OCI-LY7 (cell line): ENCODE data around the gene DICER1.

Experiments
- EZH2phosphoT487 ChIP-seq: fragments of 200-600 bp; sonication (generic); IDR thresholded peaks from 2 replicates; pipeline ENCODE4 v1.6.1; 2018; ENCODE audit warnings: low read depth, borderline replicate concordance, mild to moderate bottlenecking, mixed run types, antibody characterized with exemption, low read length, moderate library complexity, mixed read lengths
- TF ChIP-seq, protein P1 (sequence below): fragments of 200-600 bp; sonication (generic); conservative IDR thresholded peaks from 2 replicates; pipeline ENCODE4 v1.5.1; 2014; ENCODE audit warnings: mild to moderate bottlenecking, antibody characterized with exemption, low read length, moderate library complexity, mixed read lengths

DNA sequence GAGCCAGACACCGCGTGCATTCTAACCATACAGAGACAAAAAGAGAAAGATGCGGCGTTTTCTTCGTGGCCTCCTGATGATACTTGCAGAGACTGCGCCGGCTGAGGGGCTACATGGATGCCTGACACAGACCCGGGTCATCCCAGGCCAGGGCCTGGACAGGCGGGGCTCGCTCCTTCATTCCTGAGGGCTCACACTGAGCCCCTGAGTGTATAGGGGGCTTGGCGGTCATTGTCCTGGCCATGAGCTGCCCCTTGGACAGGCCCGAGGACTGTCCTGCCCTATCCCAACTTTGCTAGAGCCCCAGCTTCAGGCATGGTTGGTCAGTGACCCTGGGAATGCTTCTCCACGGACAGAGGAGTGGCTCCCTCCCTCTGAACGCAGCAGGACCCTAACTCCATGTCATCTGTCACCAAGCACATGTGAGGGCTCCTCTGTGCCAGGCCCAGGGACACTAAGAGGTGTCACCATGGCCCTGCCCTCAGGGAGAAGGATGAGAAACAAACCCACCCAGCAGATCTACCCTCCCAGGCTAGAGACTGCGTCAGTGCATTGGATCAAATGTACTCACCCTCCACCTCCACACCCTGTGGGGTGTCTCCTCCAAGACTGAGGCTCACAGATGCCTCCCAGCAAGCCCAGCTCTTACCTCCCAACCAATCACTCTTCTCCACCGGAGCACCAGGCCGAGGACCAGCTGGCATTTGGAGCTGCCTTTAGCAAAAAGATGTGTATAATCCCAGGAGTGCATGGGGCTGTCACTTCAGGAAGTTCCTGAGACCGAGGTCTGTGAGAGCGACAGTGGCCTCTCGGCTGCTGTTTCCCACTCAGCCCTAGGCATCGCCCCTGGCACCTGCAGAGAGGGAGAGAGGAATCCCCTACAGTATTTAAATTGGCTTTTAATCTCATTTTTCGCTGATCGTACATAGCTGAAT is 102.7 kb downstream of the DICER1 start:
- TF ChIP-seq, protein P1, sequence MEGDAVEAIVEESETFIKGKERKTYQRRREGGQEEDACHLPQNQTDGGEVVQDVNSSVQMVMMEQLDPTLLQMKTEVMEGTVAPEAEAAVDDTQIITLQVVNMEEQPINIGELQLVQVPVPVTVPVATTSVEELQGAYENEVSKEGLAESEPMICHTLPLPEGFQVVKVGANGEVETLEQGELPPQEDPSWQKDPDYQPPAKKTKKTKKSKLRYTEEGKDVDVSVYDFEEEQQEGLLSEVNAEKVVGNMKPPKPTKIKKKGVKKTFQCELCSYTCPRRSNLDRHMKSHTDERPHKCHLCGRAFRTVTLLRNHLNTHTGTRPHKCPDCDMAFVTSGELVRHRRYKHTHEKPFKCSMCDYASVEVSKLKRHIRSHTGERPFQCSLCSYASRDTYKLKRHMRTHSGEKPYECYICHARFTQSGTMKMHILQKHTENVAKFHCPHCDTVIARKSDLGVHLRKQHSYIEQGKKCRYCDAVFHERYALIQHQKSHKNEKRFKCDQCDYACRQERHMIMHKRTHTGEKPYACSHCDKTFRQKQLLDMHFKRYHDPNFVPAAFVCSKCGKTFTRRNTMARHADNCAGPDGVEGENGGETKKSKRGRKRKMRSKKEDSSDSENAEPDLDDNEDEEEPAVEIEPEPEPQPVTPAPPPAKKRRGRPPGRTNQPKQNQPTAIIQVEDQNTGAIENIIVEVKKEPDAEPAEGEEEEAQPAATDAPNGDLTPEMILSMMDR: no peak
- TF ChIP-seq EZH2phosphoT487: no peak
